NT2/D1 (cell line): ENCODE results near the gene LSAMP.

ENCODE experiments used
- SUZ12 ChIP-seq: IDR thresholded peaks from 2 replicates; pipeline ENCODE4 v1.6.1; 2011; ENCODE audit not compliant: insufficient read length, insufficient read depth; ENCODE audit errors: extremely low read depth
- YY1 ChIP-seq: IDR thresholded peaks from 2 replicates; pipeline ENCODE4 v1.6.1; 2011; ENCODE audit not compliant: insufficient read length, insufficient read depth

DNA sequence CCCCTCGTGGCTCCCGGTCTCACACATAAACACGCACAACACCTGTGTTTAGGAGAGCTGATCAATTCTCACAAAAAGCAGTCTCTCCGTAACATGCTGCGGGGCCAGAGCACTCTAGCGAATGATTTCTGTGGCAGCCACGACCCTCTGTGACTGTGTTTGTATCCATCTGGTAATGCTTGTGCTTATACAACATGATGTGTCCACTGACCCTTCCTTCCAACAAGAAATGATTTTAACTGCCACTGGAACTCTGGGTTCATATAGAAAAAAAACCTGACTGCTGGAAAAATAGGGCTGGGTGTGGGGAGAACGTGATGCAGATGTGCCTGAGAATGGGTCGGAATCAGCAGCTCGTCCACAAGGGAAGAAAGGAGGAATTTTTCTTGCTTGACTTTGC is 411.8 kb downstream of the LSAMP start:
- TF ChIP-seq SUZ12 (no peak), YY1 (no peak)
